Endodermal cell (in vitro differentiated cells): ENCODE results near the gene HACD4. TPM values are rescaled to one million over a fixed set of nuclear protein-coding genes. Genes with fewer than 3 reads are reported as not detected.

Source experiments
- DNase-seq: peaks from one replicate; pipeline ENCODE4 v3.0.0-alpha.2; 2017
- H3K27ac ChIP-seq: 2 replicates; pipeline ENCODE4 v1.5.1; 2013; ENCODE audit warnings: mild to moderate bottlenecking, low read depth, low read length, moderate library complexity
- H3K27me3 ChIP-seq: 2 replicates; pipeline ENCODE4 v1.6.1; 2013; ENCODE audit warnings: mild to moderate bottlenecking, low read length, moderate library complexity; ENCODE audit not compliant: insufficient read depth, control insufficient read depth, poor library complexity, severe bottlenecking
- H3K36me3 ChIP-seq: 2 replicates; pipeline ENCODE4 v1.7.0; 2013; ENCODE audit warnings: mild to moderate bottlenecking, low read length, moderate library complexity; ENCODE audit not compliant: control insufficient read depth, insufficient read depth
- H3K4me1 ChIP-seq: one replicate; pipeline ENCODE4 v1.7.0; 2013; ENCODE audit warnings: low read length; ENCODE audit not compliant: control insufficient read depth, insufficient read depth
- H3K4me3 ChIP-seq: 2 replicates; pipeline ENCODE4 v1.5.1; 2013; ENCODE audit warnings: mild to moderate bottlenecking, low read length, moderate library complexity
- H3K9ac ChIP-seq: 2 replicates; pipeline ENCODE4 v1.6.1; 2013; ENCODE audit warnings: mild to moderate bottlenecking, low read length, moderate library complexity; ENCODE audit not compliant: poor library complexity, severe bottlenecking; ENCODE audit errors: extremely low read depth
- H3K9me3 ChIP-seq: 2 replicates; pipeline ENCODE4 v1.6.1; 2013; ENCODE audit warnings: mild to moderate bottlenecking, low read length, moderate library complexity; ENCODE audit not compliant: control insufficient read depth
- H3K27ac Mint-ChIP-seq: 2 replicates; pipeline ENCODE4 v1.8.0; 2020; ENCODE audit warnings: mixed read lengths
- H3K27me3 Mint-ChIP-seq: 2 replicates; pipeline ENCODE4 v1.8.0; 2021; ENCODE audit warnings: mild to moderate bottlenecking, mixed read lengths; ENCODE audit not compliant: insufficient read depth
- H3K36me3 Mint-ChIP-seq: 2 replicates; pipeline ENCODE4 v1.8.0; 2020; ENCODE audit warnings: low read depth, mixed read lengths
- H3K4me1 Mint-ChIP-seq: 2 replicates; pipeline ENCODE4 v1.8.0; 2020; ENCODE audit warnings: mixed read lengths
- H3K4me3 Mint-ChIP-seq: 2 replicates; pipeline ENCODE4 v1.8.0; 2020; ENCODE audit warnings: mild to moderate bottlenecking, moderate library complexity, mixed read lengths
- H3K9me3 Mint-ChIP-seq: 2 replicates; pipeline ENCODE4 v1.8.0; 2020; ENCODE audit warnings: mild to moderate bottlenecking, mixed read lengths
- WGBS, 2 experiments: methylation state at CpG; one replicate each; pipeline versions ENCODE4 v1.1.5 to v1.1.7; 2013; ENCODE audit warnings: missing lambda C conversion rate in 2 of 2, mixed read lengths in 1 of 2; ENCODE audit not compliant: insufficient coverage in 1 of 2, insufficient read length in 1 of 2; 5-methylcytosine and 5-hydroxymethylcytosine counted together
- total RNA-seq, 2 donors: library from RNA; stranded (reverse); fragmentation: NEBNext Ultra II Directional in 1 of 2; extraction: Animal tissue kit (Norgen Biotek cat#: 25700) in 1 of 2; gene quantifications; 2 replicates in 1 of 2; 3 replicates in 1 of 2; pipeline ENCODE4 v1.2.1, GENCODE V29; 2021
- TF ChIP-seq, protein P1 (sequence below): fragments of 200-600 bp; sonication (generic); conservative IDR thresholded peaks from 2 replicates; pipeline ENCODE4 v1.5.0; 2021; ENCODE audit warnings: antibody characterized with exemption, mild to moderate bottlenecking

HACD4 gene
- total RNA-seq, 2 donors from 2014 or later = 1.6 to 1.7 TPM

DNA sequence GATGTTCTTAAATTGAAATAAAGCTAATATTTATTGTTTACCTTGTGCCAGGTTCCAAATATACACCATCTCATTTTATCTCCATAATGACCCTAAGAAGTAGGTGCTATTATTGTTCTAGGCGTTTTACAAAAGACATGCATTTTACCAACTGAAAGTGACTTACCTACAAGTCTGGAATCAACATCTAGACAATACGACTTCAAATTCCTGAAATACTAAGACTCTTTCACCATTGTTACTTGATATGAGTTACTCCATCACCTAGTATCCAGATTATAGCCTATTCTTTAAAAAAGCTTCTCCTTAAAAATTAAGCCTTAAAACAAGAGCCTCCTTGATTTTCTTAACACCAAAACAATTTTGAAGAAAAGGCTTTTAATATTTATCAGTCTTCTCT lies 13.3 kb downstream of the HACD4 start:
- DNase-seq = no peak
- Histone ChIP-seq H3K27me3 (no peaks in the 10 kb centered on the region), H3K9me3 (no peaks in the 10 kb centered on the region), H3K9ac (no peak overlapping the region), H3K27ac (no peak overlapping the region), H3K4me3 (no peak overlapping the region), H3K36me3 (no peaks in the 10 kb centered on the region), H3K4me1 (no peaks in the 10 kb centered on the region)
- 55 to 71% methylated on average over 2 of the region's 2 CpGs for WGBS, 2 experiments
- no peak overlapping the region for H3K27ac Mint-ChIP-seq
- H3K9me3 Mint-ChIP-seq = peaks cover 7% of the 10 kb centered on the region
- H3K4me3 Mint-ChIP-seq = no peak overlapping the region
- peaks cover 14% of the 10 kb centered on the region for H3K36me3 Mint-ChIP-seq
- peaks cover 9% of the 10 kb centered on the region for H3K4me1 Mint-ChIP-seq
- TF ChIP-seq, protein P1, sequence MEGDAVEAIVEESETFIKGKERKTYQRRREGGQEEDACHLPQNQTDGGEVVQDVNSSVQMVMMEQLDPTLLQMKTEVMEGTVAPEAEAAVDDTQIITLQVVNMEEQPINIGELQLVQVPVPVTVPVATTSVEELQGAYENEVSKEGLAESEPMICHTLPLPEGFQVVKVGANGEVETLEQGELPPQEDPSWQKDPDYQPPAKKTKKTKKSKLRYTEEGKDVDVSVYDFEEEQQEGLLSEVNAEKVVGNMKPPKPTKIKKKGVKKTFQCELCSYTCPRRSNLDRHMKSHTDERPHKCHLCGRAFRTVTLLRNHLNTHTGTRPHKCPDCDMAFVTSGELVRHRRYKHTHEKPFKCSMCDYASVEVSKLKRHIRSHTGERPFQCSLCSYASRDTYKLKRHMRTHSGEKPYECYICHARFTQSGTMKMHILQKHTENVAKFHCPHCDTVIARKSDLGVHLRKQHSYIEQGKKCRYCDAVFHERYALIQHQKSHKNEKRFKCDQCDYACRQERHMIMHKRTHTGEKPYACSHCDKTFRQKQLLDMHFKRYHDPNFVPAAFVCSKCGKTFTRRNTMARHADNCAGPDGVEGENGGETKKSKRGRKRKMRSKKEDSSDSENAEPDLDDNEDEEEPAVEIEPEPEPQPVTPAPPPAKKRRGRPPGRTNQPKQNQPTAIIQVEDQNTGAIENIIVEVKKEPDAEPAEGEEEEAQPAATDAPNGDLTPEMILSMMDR = no peak
- no peaks in the 10 kb centered on the region for H3K27me3 Mint-ChIP-seq

DNA sequence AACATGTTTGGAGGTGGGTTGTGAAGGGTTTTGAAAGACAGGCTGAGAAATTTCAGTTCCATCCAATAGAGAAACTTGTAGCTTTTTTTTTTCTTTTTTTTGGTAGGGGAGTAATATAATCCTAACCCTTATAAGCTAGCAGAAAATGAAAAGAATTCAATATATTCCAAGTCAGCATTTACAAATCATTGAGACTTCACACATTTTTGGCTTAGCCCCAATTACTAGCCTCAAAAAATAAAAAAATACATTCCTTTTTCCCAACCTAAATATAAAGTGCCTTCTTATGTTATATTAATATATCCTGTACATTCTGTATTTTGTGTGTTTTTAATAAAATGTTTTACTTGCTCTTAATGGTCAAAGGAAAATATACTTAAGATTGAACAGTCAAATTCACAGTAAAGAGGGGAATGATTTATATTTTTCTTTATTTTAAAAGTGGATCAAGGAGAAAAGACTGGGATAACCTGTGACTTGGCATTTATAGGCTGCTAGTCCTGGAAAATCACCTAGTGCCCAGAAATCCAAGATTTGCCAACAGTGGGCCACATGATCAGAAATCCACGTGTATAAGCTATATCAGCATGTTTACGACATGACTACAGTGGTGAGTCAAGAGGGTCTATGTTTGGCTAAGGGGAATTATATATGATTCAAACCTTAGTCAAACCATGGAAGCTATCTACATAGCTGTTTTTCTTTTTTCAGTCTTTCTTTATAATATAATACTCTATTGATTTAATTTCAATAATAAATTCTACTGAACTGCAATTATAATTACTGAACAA lies 14.5 kb downstream of the HACD4 start:
- no peak for DNase-seq
- Mint-ChIP-seq H3K27ac (no peak overlapping the region), H3K4me3 (no peak overlapping the region), H3K27me3 (no peaks in the 10 kb centered on the region), H3K9me3 (peaks cover 2% of the 10 kb centered on the region), H3K4me1 (peaks cover 9% of the 10 kb centered on the region), H3K36me3 (peaks cover 10% of the 10 kb centered on the region)
- TF ChIP-seq, protein P1 = no peak
- Histone ChIP-seq H3K9ac (no peak overlapping the region), H3K9me3 (no peaks in the 10 kb centered on the region), H3K36me3 (no peaks in the 10 kb centered on the region), H3K27ac (no peak overlapping the region), H3K4me1 (no peaks in the 10 kb centered on the region), H3K4me3 (no peak overlapping the region), H3K27me3 (no peaks in the 10 kb centered on the region)
- WGBS, 2 experiments = 93 to 100% methylated on average over 1 to 2 of the region's 2 CpGs

DNA sequence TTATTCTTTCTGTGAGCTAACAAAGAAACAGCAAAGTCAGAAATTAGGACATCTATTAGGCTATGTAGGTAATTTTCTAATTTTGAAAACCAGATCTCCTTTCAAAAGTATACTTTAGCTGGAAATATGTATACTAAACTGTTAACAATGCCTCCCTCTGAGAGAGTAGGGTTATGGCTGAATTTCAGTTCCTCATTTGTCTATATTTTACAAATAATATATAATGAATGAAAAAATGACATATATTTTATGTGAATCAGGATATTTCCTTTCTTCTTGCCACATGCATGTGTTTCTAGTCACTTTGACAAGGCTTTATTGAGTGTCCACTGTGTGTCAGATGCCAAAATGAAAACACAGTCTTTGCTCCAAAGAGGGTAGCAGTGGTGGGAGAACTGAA lies 15.4 kb downstream of the HACD4 start:
- Histone ChIP-seq H3K4me1 (no peaks in the 10 kb centered on the region), H3K27ac (no peak overlapping the region), H3K9ac (no peak overlapping the region), H3K9me3 (no peaks in the 10 kb centered on the region), H3K36me3 (no peaks in the 10 kb centered on the region), H3K4me3 (no peak overlapping the region), H3K27me3 (no peaks in the 10 kb centered on the region)
- peaks cover 3% of the 10 kb centered on the region for H3K36me3 Mint-ChIP-seq
- H3K9me3 Mint-ChIP-seq = no peaks in the 10 kb centered on the region
- no peak for DNase-seq
- H3K27ac Mint-ChIP-seq = no peak overlapping the region
- TF ChIP-seq, protein P1 = no peak
- H3K4me3 Mint-ChIP-seq = no peak overlapping the region
- peaks cover 9% of the 10 kb centered on the region for H3K4me1 Mint-ChIP-seq
- H3K27me3 Mint-ChIP-seq = no peaks in the 10 kb centered on the region
